NCI-H226 (cell line): Measurements from ENCODE around the gene TBX5.
"Not testable (repeated sequence)": the region's sequence is repeated elsewhere in the genome, so short reads cannot be mapped to it uniquely, and the experiment has no call there.

ENCODE experiments used
- DNase-seq: peaks from one replicate; pipeline ENCODE4 v3.0.0-alpha.2; 2015

Gene TBX5

GRCh38 chr12:114371250-114371649 lies 34.7 kb downstream of the TBX5 start:
- DNase-seq = no peak

GRCh38 chr12:114368685-114369452 lies 37.1 kb downstream of the TBX5 start:
- no peak for DNase-seq

- DNase-seq = no peak
Measured at GRCh38 chr12:114361992-114362391, 44.0 kb downstream of the TBX5 start.

- DNase-seq = no peak
Measured at GRCh38 chr12:114361545-114361944, 44.4 kb downstream of the TBX5 start.

GRCh38 chr12:114360485-114360884 lies 45.5 kb downstream of the TBX5 start:
- no peak for DNase-seq

- no peak for DNase-seq
Measured at GRCh38 chr12:114355389-114356088, 50.4 kb downstream of the TBX5 start.

GRCh38 chr12:114349239-114349638 lies 56.7 kb downstream of the TBX5 start:
- DNase-seq = not testable (repeated sequence)

GRCh38 chr12:114347861-114348260 lies 58.1 kb downstream of the TBX5 start:
- no peak for DNase-seq

GRCh38 chr12:114344831-114345230 lies 61.1 kb downstream of the TBX5 start:
- no peak for DNase-seq

- no peak for DNase-seq
Measured at GRCh38 chr12:114344303-114344663, 61.7 kb downstream of the TBX5 start.

GRCh38 chr12:114343585-114344302 lies 62.2 kb downstream of the TBX5 start:
- no peak for DNase-seq

- DNase-seq = no peak
Measured at GRCh38 chr12:114342656-114343055, 63.3 kb downstream of the TBX5 start.

GRCh38 chr12:114341635-114342034 lies 64.3 kb downstream of the TBX5 start:
- DNase-seq = no peak

- no peak for DNase-seq
Measured at GRCh38 chr12:114340231-114340630, 65.7 kb downstream of the TBX5 start.

GRCh38 chr12:114339626-114340025 lies 66.3 kb downstream of the TBX5 start:
- DNase-seq = no peak

- no peak for DNase-seq
Measured at GRCh38 chr12:114335607-114336006, 70.3 kb downstream of the TBX5 start.

- DNase-seq = no peak
Measured at GRCh38 chr12:114334395-114334794, 71.5 kb downstream of the TBX5 start.

- no peak for DNase-seq
Measured at GRCh38 chr12:114328292-114328691, 77.7 kb downstream of the TBX5 start.

GRCh38 chr12:114327765-114328164 lies 78.2 kb downstream of the TBX5 start:
- DNase-seq = no peak

GRCh38 chr12:114321524-114321923 lies 84.4 kb downstream of the TBX5 start:
- DNase-seq = no peak

GRCh38 chr12:114320968-114321367 lies 85.0 kb downstream of the TBX5 start:
- no peak for DNase-seq

GRCh38 chr12:114320101-114320500 lies 85.8 kb downstream of the TBX5 start:
- no peak for DNase-seq

- DNase-seq = no peak
Measured at GRCh38 chr12:114319422-114319821, 86.5 kb downstream of the TBX5 start.

GRCh38 chr12:114318984-114319383 lies 87.0 kb downstream of the TBX5 start:
- no peak for DNase-seq
